Naive thymus-derived CD8-positive, alpha-beta T cell (primary cell): ENCODE data around the gene KCNC3. TPM values are rescaled to one million over a fixed set of nuclear protein-coding genes. Genes with fewer than 3 reads are reported as not detected.

Experiments
- ATAC-seq, 2 donors: fragments of 150-1000 bp; cut with Tn5 transposase in 1 of 2; sonication (Bioruptor Pico), chemical (Tn5 transposase) in 1 of 2; 1 replicate in 1 of 2; 2 replicates in 1 of 2; pipeline ENCODE4 v1.10.0; 2021; ENCODE audit warnings: mild to moderate bottlenecking in 2 of 2, moderate library complexity in 2 of 2
- POLR2A ChIA-PET: fragments of 350-600 bp; sonication (Branson Sonifier 250); formaldehyde crosslinking; loops from one replicate; lab custom pipeline; 2021; ENCODE audit warnings: antibody characterized with exemption; lab: Charles Lee
- DNase-seq, 10 donors: peaks; one replicate each; pipeline versions ENCODE4 v3.0.0 to v3.0.0-alpha.2; 2020 to 2022
- H3K27ac Mint-ChIP-seq, 10 donors: one replicate each; pipeline ENCODE4 v1.8.0; 2020 to 2022; ENCODE audit warnings: mild to moderate bottlenecking in 10 of 10, mixed read lengths in 10 of 10, moderate library complexity in 4 of 10, inconsistent platforms in 1 of 10
- H3K27me3 Mint-ChIP-seq, 5 donors: one replicate each; pipeline ENCODE4 v1.8.0; 2021 to 2022; ENCODE audit warnings: mixed read lengths in 5 of 5
- H3K36me3 Mint-ChIP-seq, 3 donors: one replicate each; pipeline ENCODE4 v1.8.0; 2020 to 2022; ENCODE audit warnings: mixed read lengths in 3 of 3, mild to moderate bottlenecking in 2 of 3, inconsistent platforms in 1 of 3
- H3K4me1 Mint-ChIP-seq, 4 donors: one replicate each; pipeline ENCODE4 v1.8.0; 2021 to 2022; ENCODE audit warnings: mixed read lengths in 4 of 4
- H3K4me3 Mint-ChIP-seq, 10 donors: one replicate each; pipeline ENCODE4 v1.8.0; 2020 to 2022; ENCODE audit warnings: mild to moderate bottlenecking in 10 of 10, mixed read lengths in 10 of 10, moderate library complexity in 6 of 10, inconsistent platforms in 1 of 10
- H3K9me3 Mint-ChIP-seq, 9 donors: one replicate each; pipeline ENCODE4 v1.8.0; 2020 to 2022; ENCODE audit warnings: mixed read lengths in 9 of 9, mild to moderate bottlenecking in 3 of 9, inconsistent platforms in 1 of 9, moderate library complexity in 1 of 9
- polyA plus RNA-seq, 3 donors: library from polyadenylated mRNA; unstranded; fragments of 300-500 nt; fragmentation: Illumina TruSeq; gene quantifications; one replicate each; pipeline ENCODE4 v1.2.3, GENCODE V29; 2021
- total RNA-seq, 8 experiments: library from RNA in 2 of 8; stranded (reverse) in 2 of 8; gene quantifications; one replicate each; pipeline ENCODE4 v1.2.3 and lab custom pipeline; 2021 to 2026

KCNC3 gene
- total and polyA plus RNA-seq, 5 experiments from 2014 or later = 0.73 to 0.80 TPM; not detected in 3

- peaks cover 16 to 64% (median 43%) of the 10 kb centered on the region in 5 donors for H3K27me3 Mint-ChIP-seq
- H3K4me3 Mint-ChIP-seq = no peak overlapping the region
- H3K9me3 Mint-ChIP-seq = peaks cover 0 to 15% (median 2%) of the 10 kb centered on the region in 9 donors
- POLR2A ChIA-PET = no interaction called here
- no peak for ATAC-seq
- peaks cover 0 to 2% (median 0%) of the 10 kb centered on the region in 4 donors for H3K4me1 Mint-ChIP-seq
- H3K36me3 Mint-ChIP-seq = peaks cover 0 to 3% (median 0%) of the 10 kb centered on the region in 3 donors
- H3K27ac Mint-ChIP-seq = no peak overlapping the region
- no peak for DNase-seq
These were observed 35.7 kb downstream of the KCNC3 start for GRCh38 chr19:50293263-50294004.

- POLR2A ChIA-PET = no interaction called here
- Mint-ChIP-seq H3K27me3 (peaks cover 18 to 66% (median 48%) of the 10 kb centered on the region in 5 donors), H3K36me3 (peaks cover 0 to 14% (median 3%) of the 10 kb centered on the region in 3 donors)
These were observed 36.9 kb downstream of the KCNC3 start for GRCh38 chr19:50292216-50292827.

GRCh38 chr19:50290775-50291174 is 38.4 kb downstream of the KCNC3 start:
- ATAC-seq = no peak
- Mint-ChIP-seq H3K9me3 (peaks cover 0 to 31% (median 25%) of the 10 kb centered on the region in 9 donors), H3K4me1 (peaks cover 0 to 2% (median 0%) of the 10 kb centered on the region in 4 donors), H3K4me3 (no peak overlapping the region), H3K36me3 (peaks cover 0 to 17% (median 3%) of the 10 kb centered on the region in 3 donors), H3K27ac (no peak overlapping the region), H3K27me3 (peaks cover 18 to 68% (median 50%) of the 10 kb centered on the region in 5 donors)
- no peak for DNase-seq
- POLR2A ChIA-PET = no interaction called here

More at GRCh38 chr19:50292216-50292827, 36.9 kb downstream of the KCNC3 start:
- no peak overlapping the region for H3K4me3 Mint-ChIP-seq
- peaks cover 0 to 2% (median 0%) of the 10 kb centered on the region in 4 donors for H3K4me1 Mint-ChIP-seq
- DNase-seq = no peak
- ATAC-seq = no peak
- no peak overlapping the region for H3K27ac Mint-ChIP-seq
- H3K9me3 Mint-ChIP-seq = peaks cover 0 to 24% (median 13%) of the 10 kb centered on the region in 9 donors

- no peak overlapping the region for H3K4me3 Mint-ChIP-seq
- H3K36me3 Mint-ChIP-seq = peaks cover 0 to 22% (median 6%) of the 10 kb centered on the region in 3 donors
- ATAC-seq (no peak), DNase-seq (no peak)
- peaks cover 0 to 37% (median 31%) of the 10 kb centered on the region in 9 donors for H3K9me3 Mint-ChIP-seq
- H3K27ac Mint-ChIP-seq = no peak overlapping the region
- H3K27me3 Mint-ChIP-seq = peaks cover 18 to 68% (median 52%) of the 10 kb centered on the region in 5 donors
- H3K4me1 Mint-ChIP-seq = peaks cover 0 to 2% (median 0%) of the 10 kb centered on the region in 4 donors
- POLR2A ChIA-PET = no interaction called here
These were observed 39.2 kb downstream of the KCNC3 start for GRCh38 chr19:50290011-50290410.

- H3K27me3 Mint-ChIP-seq = peaks cover 16 to 65% (median 52%) of the 10 kb centered on the region in 5 donors
These were observed 40.2 kb downstream of the KCNC3 start for GRCh38 chr19:50288954-50289353.

GRCh38 chr19:50287331-50287730 is 41.8 kb downstream of the KCNC3 start:
- Mint-ChIP-seq H3K27me3 (peaks cover 16 to 49% (median 38%) of the 10 kb centered on the region in 5 donors), H3K9me3 (peaks cover 0 to 38% (median 27%) of the 10 kb centered on the region in 9 donors), H3K27ac (peak overlapping the region in 1 of 10 donors; percentile 65), H3K4me3 (no peak overlapping the region), H3K4me1 (peaks cover 0 to 2% (median under 1%) of the 10 kb centered on the region in 4 donors), H3K36me3 (peaks cover 0 to 23% (median 8%) of the 10 kb centered on the region in 3 donors)
- DNase-seq (no peak), ATAC-seq (no peak)
- POLR2A ChIA-PET = no interaction called here

More at GRCh38 chr19:50288954-50289353, 40.2 kb downstream of the KCNC3 start:
- peaks cover 0 to 38% (median 29%) of the 10 kb centered on the region in 9 donors for H3K9me3 Mint-ChIP-seq
- H3K4me3 Mint-ChIP-seq = no peak overlapping the region
- H3K27ac Mint-ChIP-seq = no peak overlapping the region
- peaks cover 0 to 2% (median 0%) of the 10 kb centered on the region in 4 donors for H3K4me1 Mint-ChIP-seq
- POLR2A ChIA-PET = no interaction called here
- DNase-seq = no peak
- no peak for ATAC-seq
- H3K36me3 Mint-ChIP-seq = peaks cover 0 to 23% (median 8%) of the 10 kb centered on the region in 3 donors

- POLR2A ChIA-PET = no interaction called here
- Mint-ChIP-seq H3K4me3 (no peak overlapping the region), H3K4me1 (peaks cover 0 to 2% (median under 1%) of the 10 kb centered on the region in 4 donors), H3K9me3 (peaks cover 0 to 38% (median 27%) of the 10 kb centered on the region in 9 donors), H3K27ac (peak overlapping the region in 1 of 10 donors; percentile 87), H3K27me3 (peaks cover 16 to 40% (median 35%) of the 10 kb centered on the region in 5 donors), H3K36me3 (peaks cover 0 to 23% (median 8%) of the 10 kb centered on the region in 3 donors)
- no peak for ATAC-seq
- DNase-seq = no peak
These were observed 42.7 kb downstream of the KCNC3 start for GRCh38 chr19:50286443-50286842.

GRCh38 chr19:50285833-50286232 is 43.3 kb downstream of the KCNC3 start:
- Mint-ChIP-seq H3K27me3 (peaks cover 14 to 39% (median 33%) of the 10 kb centered on the region in 5 donors), H3K27ac (no peak overlapping the region), H3K4me1 (peaks cover 0 to 2% (median under 1%) of the 10 kb centered on the region in 4 donors), H3K9me3 (peaks cover 0 to 38% (median 27%) of the 10 kb centered on the region in 9 donors), H3K4me3 (no peak overlapping the region), H3K36me3 (peaks cover 0 to 23% (median 8%) of the 10 kb centered on the region in 3 donors)
- DNase-seq = no peak
- POLR2A ChIA-PET = no interaction called here
- no peak for ATAC-seq

GRCh38 chr19:50281491-50281890 is 47.7 kb downstream of the KCNC3 start:
- peaks cover 0 to 2% (median 0%) of the 10 kb centered on the region in 4 donors for H3K4me1 Mint-ChIP-seq
- POLR2A ChIA-PET = no interaction called here
- ATAC-seq = no peak
- no peak overlapping the region for H3K4me3 Mint-ChIP-seq
- DNase-seq = no peak
- H3K9me3 Mint-ChIP-seq = peaks cover 0 to 19% (median 13%) of the 10 kb centered on the region in 9 donors
- peaks cover 0 to 10% (median 5%) of the 10 kb centered on the region in 3 donors for H3K36me3 Mint-ChIP-seq
- no peak overlapping the region for H3K27ac Mint-ChIP-seq
- H3K27me3 Mint-ChIP-seq = peaks cover 0 to 25% (median 9%) of the 10 kb centered on the region in 5 donors

- Mint-ChIP-seq H3K27me3 (peaks cover 0 to 30% (median 12%) of the 10 kb centered on the region in 5 donors), H3K27ac (no peak overlapping the region), H3K9me3 (peaks cover 0 to 14% (median 10%) of the 10 kb centered on the region in 9 donors), H3K36me3 (peaks cover 0 to 9% (median 5%) of the 10 kb centered on the region in 3 donors), H3K4me1 (peaks cover 0 to 2% (median 0%) of the 10 kb centered on the region in 4 donors), H3K4me3 (no peak overlapping the region)
- no peak for ATAC-seq
- POLR2A ChIA-PET = no interaction called here
- no peak for DNase-seq
These were observed 48.2 kb downstream of the KCNC3 start for GRCh38 chr19:50280983-50281382.

GRCh38 chr19:50280074-50280473 is 49.1 kb downstream of the KCNC3 start:
- no peak for ATAC-seq
- no peak for DNase-seq
- H3K27me3 Mint-ChIP-seq = peaks cover 0 to 38% (median 15%) of the 10 kb centered on the region in 5 donors
- POLR2A ChIA-PET = no interaction called here
- peaks cover 0 to 2% (median 2%) of the 10 kb centered on the region in 3 donors for H3K36me3 Mint-ChIP-seq
- H3K4me1 Mint-ChIP-seq = peaks cover 0 to 2% (median 0%) of the 10 kb centered on the region in 4 donors
- H3K4me3 Mint-ChIP-seq = no peak overlapping the region
- no peak overlapping the region for H3K27ac Mint-ChIP-seq
- H3K9me3 Mint-ChIP-seq = peaks cover 0 to 5% (median 1%) of the 10 kb centered on the region in 9 donors

- no peak for DNase-seq
- Mint-ChIP-seq H3K27ac (no peak overlapping the region), H3K4me3 (no peak overlapping the region), H3K36me3 (no peaks in the 10 kb centered on the region), H3K27me3 (peaks cover 0 to 38% (median 15%) of the 10 kb centered on the region in 5 donors), H3K4me1 (peaks cover 0 to 2% (median 0%) of the 10 kb centered on the region in 4 donors), H3K9me3 (peaks cover 0 to 2% (median 0%) of the 10 kb centered on the region in 9 donors)
- POLR2A ChIA-PET = no interaction called here
- no peak for ATAC-seq
These were observed 51.1 kb downstream of the KCNC3 start for GRCh38 chr19:50277966-50278580.
